ENCODE data around the gene RTN4RL1.
"Not testable (repeated sequence)": the region's sequence is repeated elsewhere in the genome, so short reads cannot be mapped to it uniquely, and the experiment has no call there.

The RTN4RL1 gene

DNA sequence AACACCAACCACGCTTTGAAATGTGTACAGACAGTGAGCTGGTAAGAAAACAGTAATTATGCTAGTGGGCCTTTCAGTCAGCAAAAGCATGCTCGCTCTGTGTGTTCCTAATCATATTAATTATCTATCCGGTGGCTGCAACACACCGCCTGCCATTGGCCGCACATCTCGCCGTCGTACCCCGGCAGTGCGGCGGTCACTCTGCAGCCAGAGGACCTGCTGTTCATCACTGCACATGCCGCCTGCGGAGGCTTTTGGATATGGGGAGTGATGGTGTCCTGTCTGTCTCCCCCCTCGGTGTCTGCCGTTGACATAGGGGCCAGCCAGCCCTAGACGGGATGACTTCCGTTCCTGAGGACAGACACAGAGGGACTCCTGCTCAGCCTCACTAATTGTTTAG, 126.8 kb downstream of the RTN4RL1 start:
- Mint-ChIP-seq H3K4me1 (ENCODE audit: low read depth in 2 of 2) (no peaks in the 10 kb centered on the region), H3K27ac (no peak overlapping the region), H3K9me3 (no peaks in the 10 kb centered on the region), H3K36me3 (ENCODE audit: insufficient read depth) (peaks cover 34% of the 10 kb centered on the region), H3K4me3 (no peak overlapping the region), H3K27me3 (no peaks in the 10 kb centered on the region)
- ATAC-seq (replicated peaks) (no peak), DNase-seq (no peak)

GRCh38 chr17:1897105-1897656, 128.0 kb downstream of the RTN4RL1 start:
- Mint-ChIP-seq H3K4me1 (ENCODE audit: low read depth in 2 of 2) (no peaks in the 10 kb centered on the region), H3K4me3 (no peak overlapping the region), H3K9me3 (no peaks in the 10 kb centered on the region), H3K27me3 (no peaks in the 10 kb centered on the region), H3K27ac (peak overlapping the region in 1 of 2 donors; percentile 29), H3K36me3 (ENCODE audit: insufficient read depth) (peaks cover 46% of the 10 kb centered on the region)
- no peak for ATAC-seq (replicated peaks)
- no peak for DNase-seq

GRCh38 chr17:1896243-1897104, 128.7 kb downstream of the RTN4RL1 start:
- H3K4me1 Mint-ChIP-seq (ENCODE audit: low read depth in 2 of 2): peaks cover 1 to 3% of the 10 kb centered on the region in 2 donors
- ATAC-seq (replicated peaks): no peak
- no peak for DNase-seq
- no peaks in the 10 kb centered on the region for H3K27me3 Mint-ChIP-seq
- no peak overlapping the region for H3K27ac Mint-ChIP-seq
- no peaks in the 10 kb centered on the region for H3K9me3 Mint-ChIP-seq
- peaks cover 53% of the 10 kb centered on the region for H3K36me3 Mint-ChIP-seq (ENCODE audit: insufficient read depth)
- no peak overlapping the region for H3K4me3 Mint-ChIP-seq

GRCh38 chr17:1895479-1895878, 129.7 kb downstream of the RTN4RL1 start:
- not testable (repeated sequence) for H3K27ac Mint-ChIP-seq; H3K9me3 Mint-ChIP-seq; H3K4me3 Mint-ChIP-seq; H3K27me3 Mint-ChIP-seq; DNase-seq; ATAC-seq (replicated peaks)
- Mint-ChIP-seq H3K4me1 (ENCODE audit: low read depth in 2 of 2) (peaks cover 5 to 12% of the 10 kb centered on the region in 2 donors), H3K36me3 (ENCODE audit: insufficient read depth) (peaks cover 62% of the 10 kb centered on the region)

- Mint-ChIP-seq H3K27ac (no peak overlapping the region), H3K4me3 (no peak overlapping the region), H3K4me1 (ENCODE audit: low read depth in 2 of 2) (peaks cover 5 to 12% of the 10 kb centered on the region in 2 donors), H3K27me3 (no peaks in the 10 kb centered on the region), H3K36me3 (ENCODE audit: insufficient read depth) (peaks cover 67% of the 10 kb centered on the region), H3K9me3 (no peaks in the 10 kb centered on the region)
- ATAC-seq (replicated peaks) (no peak), DNase-seq (no peak)
These were observed 130.3 kb downstream of the RTN4RL1 start for GRCh38 chr17:1894753-1895339.

DNA sequence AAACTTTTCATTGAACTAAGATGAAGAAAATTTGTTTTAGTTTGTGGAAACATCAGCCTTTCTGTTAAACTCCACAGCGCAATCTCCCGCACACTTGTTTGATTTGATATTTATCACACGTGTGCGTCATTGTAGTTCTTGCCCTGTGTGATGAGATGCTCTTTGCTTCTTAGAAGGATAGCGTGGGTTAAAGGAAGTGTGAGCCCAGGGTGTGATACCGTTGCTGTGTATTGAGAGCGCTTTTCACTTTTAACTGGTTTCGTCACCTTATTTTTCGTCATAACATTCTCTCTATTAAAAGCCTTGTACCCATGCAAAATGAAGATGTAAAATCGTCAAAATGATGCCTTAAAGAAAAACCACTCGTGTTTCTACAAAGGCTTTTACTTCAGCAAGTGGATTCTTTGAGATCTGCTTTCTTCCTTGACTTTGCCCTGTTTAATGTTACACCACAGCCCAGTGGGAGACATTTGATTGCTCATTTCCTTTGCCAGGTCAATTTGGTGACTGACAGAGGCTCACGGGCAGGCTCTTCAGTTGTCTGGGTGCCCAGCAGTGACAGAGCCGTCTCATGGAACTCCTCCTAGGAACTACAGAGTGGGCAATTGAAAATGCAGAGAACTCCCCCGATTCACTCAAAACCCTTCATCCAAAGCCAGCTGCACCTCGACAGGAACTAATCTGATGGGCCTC, 134.2 kb downstream of the RTN4RL1 start:
- Mint-ChIP-seq H3K4me1 (ENCODE audit: low read depth in 2 of 2) (peaks cover 5 to 12% of the 10 kb centered on the region in 2 donors), H3K9me3 (no peaks in the 10 kb centered on the region), H3K27ac (peak overlapping the region; percentile 90 to 93), H3K36me3 (ENCODE audit: insufficient read depth) (peaks cover 90% of the 10 kb centered on the region), H3K4me3 (peak overlapping the region; percentile 37 to 44), H3K27me3 (no peaks in the 10 kb centered on the region)
- DNase-seq (peak; percentile 23 to 46 (median 28)), ATAC-seq (replicated peaks) (peak; percentile 97)

GRCh38 chr17:1888741-1889140, 136.4 kb downstream of the RTN4RL1 start:
- peaks cover 84% of the 10 kb centered on the region for H3K36me3 Mint-ChIP-seq (ENCODE audit: insufficient read depth)

More at GRCh38 chr17:1888741-1889140, 136.4 kb downstream of the RTN4RL1 start:
- ATAC-seq (replicated peaks) (no peak), DNase-seq (no peak)
- Mint-ChIP-seq H3K9me3 (no peaks in the 10 kb centered on the region), H3K4me3 (no peak overlapping the region), H3K27me3 (no peaks in the 10 kb centered on the region), H3K4me1 (ENCODE audit: low read depth in 2 of 2) (peaks cover 5 to 12% of the 10 kb centered on the region in 2 donors), H3K27ac (peak overlapping the region in 1 of 2 donors; percentile 64)

Measured in effector memory CD8-positive, alpha-beta T cell (primary cell).